Measurements from ENCODE around the gene ELMO1.

The ELMO1 gene

DNA sequence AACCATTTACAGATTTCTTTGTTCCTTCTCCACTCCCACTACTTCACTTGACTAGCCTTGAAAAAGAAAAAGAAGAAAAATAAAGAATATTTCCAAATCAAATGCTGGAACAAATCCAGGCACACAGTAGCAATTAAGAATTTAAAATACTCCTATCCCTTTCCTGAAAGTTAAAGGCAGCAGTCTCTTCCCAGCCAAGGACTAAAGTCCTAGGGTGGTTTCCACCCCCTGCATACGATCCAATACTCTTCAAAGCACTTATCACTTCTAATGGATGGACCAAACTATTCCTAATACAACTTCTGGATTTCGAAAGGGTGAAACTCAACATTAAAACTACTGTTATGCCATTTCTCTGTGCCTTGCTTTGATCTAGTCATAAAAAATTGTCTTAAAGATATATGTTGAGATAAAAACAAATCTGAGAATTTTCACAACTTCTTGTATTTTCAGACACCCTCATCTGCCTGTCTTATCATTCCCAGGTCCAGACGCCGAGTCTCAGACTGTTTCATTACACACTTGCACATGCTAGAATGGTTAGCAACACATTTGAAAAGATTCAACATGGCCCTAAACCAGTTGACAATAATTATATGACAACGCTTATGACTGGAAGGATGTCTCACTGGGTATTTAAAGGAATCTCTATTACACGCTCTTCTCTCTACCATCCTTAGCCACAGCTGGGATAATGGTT lies 13.4 kb downstream of the ELMO1 start:
- Histone ChIP-seq H3K9me3 (ENCODE audit: severe bottlenecking) (no peaks in the 10 kb centered on the region), H3K36me3 (ENCODE audit: low read depth) (no peaks in the 10 kb centered on the region), H3K4me3 (ENCODE audit: severe bottlenecking) (no peak overlapping the region), H3K27ac (ENCODE audit: poor library complexity, severe bottlenecking) (no peak overlapping the region), H3K4me1 (ENCODE audit: insufficient read depth, poor library complexity, severe bottlenecking) (no peaks in the 10 kb centered on the region), H3K27me3 (ENCODE audit: insufficient read depth, poor library complexity, severe bottlenecking) (no peaks in the 10 kb centered on the region)
- ATAC-seq (ENCODE audit: low read depth) (no peak), DNase-seq (ENCODE audit: low spot score) (no peak)
- TF ChIP-seq, protein P1, sequence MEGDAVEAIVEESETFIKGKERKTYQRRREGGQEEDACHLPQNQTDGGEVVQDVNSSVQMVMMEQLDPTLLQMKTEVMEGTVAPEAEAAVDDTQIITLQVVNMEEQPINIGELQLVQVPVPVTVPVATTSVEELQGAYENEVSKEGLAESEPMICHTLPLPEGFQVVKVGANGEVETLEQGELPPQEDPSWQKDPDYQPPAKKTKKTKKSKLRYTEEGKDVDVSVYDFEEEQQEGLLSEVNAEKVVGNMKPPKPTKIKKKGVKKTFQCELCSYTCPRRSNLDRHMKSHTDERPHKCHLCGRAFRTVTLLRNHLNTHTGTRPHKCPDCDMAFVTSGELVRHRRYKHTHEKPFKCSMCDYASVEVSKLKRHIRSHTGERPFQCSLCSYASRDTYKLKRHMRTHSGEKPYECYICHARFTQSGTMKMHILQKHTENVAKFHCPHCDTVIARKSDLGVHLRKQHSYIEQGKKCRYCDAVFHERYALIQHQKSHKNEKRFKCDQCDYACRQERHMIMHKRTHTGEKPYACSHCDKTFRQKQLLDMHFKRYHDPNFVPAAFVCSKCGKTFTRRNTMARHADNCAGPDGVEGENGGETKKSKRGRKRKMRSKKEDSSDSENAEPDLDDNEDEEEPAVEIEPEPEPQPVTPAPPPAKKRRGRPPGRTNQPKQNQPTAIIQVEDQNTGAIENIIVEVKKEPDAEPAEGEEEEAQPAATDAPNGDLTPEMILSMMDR (IDR thresholded peaks at IDR 0.05; ENCODE audit: poor library complexity, severe bottlenecking): no peak

DNA sequence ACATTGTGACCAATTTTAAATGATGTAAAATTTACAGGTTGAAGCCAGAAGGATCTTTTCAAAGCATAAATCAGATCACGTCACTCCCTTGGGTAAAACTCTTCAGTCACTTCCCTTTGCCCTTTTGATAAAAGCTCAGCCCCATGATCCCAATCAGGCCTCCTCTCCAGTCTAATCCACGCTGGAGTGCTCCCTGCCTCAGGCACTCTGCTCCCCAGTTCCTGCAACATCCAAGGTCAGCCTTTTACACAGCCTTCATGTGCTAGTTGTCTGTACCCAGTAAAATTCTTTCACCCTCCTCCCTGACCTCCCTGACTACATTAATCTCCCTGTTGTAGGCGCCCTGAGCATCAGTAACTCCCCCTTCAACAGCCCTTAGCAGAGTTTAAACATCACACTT lies 14.1 kb downstream of the ELMO1 start:
- H3K27me3 ChIP-seq (ENCODE audit: insufficient read depth, poor library complexity, severe bottlenecking): no peaks in the 10 kb centered on the region
- H3K9me3 ChIP-seq (ENCODE audit: severe bottlenecking): no peaks in the 10 kb centered on the region
- TF ChIP-seq, protein P1 (IDR thresholded peaks at IDR 0.05; ENCODE audit: poor library complexity, severe bottlenecking): no peak
- H3K4me3 ChIP-seq (ENCODE audit: severe bottlenecking): no peak overlapping the region
- H3K4me1 ChIP-seq (ENCODE audit: insufficient read depth, poor library complexity, severe bottlenecking): no peaks in the 10 kb centered on the region
- no peak overlapping the region for H3K27ac ChIP-seq (ENCODE audit: poor library complexity, severe bottlenecking)
- ATAC-seq (ENCODE audit: low read depth) (no peak), DNase-seq (ENCODE audit: low spot score) (no peak)
- no peaks in the 10 kb centered on the region for H3K36me3 ChIP-seq (ENCODE audit: low read depth)

DNA sequence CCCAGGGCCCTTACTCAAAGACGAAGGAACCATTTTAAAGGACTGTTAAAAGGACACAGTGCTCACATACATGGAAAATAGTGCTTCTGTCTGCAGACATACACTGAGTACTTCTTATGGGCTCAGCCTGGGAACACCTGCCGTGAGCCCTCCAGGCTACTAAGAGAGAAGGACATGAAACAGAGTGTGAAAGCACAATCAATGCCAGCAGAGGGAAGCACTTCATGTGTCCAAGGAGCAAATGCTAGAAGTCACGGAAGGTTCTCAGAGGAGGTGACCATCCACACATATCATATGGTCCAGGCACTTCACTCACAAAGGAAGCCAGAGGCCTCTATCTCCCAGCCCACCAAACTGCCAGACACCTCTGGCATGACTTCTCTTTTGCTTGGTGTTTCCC lies 15.5 kb downstream of the ELMO1 start:
- TF ChIP-seq, protein P1 (IDR thresholded peaks at IDR 0.05; ENCODE audit: poor library complexity, severe bottlenecking): no peak
- no peak for ATAC-seq (ENCODE audit: low read depth)
- Histone ChIP-seq H3K36me3 (ENCODE audit: low read depth) (no peaks in the 10 kb centered on the region), H3K4me3 (ENCODE audit: severe bottlenecking) (no peak overlapping the region), H3K27ac (ENCODE audit: poor library complexity, severe bottlenecking) (no peak overlapping the region), H3K9me3 (ENCODE audit: severe bottlenecking) (no peaks in the 10 kb centered on the region), H3K27me3 (ENCODE audit: insufficient read depth, poor library complexity, severe bottlenecking) (no peaks in the 10 kb centered on the region), H3K4me1 (ENCODE audit: insufficient read depth, poor library complexity, severe bottlenecking) (no peaks in the 10 kb centered on the region)
- no peak for DNase-seq (ENCODE audit: low spot score)

DNA sequence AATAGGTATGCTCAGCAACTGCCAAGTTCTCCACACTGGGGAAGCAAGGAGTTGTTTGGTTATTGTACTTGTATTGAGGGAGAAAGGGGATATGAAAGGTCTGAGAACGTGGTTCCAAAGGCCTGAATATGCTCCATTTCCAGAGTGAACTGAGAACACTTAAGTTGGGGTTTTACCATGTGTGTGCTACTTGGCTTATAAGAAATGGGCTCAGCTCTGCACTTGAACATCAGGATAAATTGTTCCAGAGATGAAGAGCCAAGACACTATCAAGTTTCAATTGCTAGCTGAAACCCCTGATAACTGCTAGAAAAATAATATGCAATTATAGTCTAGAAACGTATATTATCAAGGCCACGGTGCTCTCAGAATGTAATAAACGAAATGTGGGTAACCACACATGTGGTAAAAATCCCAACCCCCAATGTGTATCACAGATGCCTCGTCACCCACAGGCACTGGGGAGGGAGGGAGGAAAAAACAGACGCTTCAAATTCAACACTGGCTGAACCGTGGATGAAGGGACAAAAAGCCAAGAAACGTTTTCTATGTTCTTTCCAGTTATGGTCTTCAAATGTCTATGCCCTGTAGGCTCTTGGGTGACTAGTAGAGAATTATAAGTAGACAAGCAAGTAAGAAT lies 16.3 kb downstream of the ELMO1 start:
- ATAC-seq (ENCODE audit: low read depth) (no peak), DNase-seq (ENCODE audit: low spot score) (no peak)

More for the DNA sequence above, 16.3 kb downstream of the ELMO1 start:
- no peaks in the 10 kb centered on the region for H3K36me3 ChIP-seq (ENCODE audit: low read depth)
- no peaks in the 10 kb centered on the region for H3K9me3 ChIP-seq (ENCODE audit: severe bottlenecking)
- no peak overlapping the region for H3K4me3 ChIP-seq (ENCODE audit: severe bottlenecking)
- no peak overlapping the region for H3K27ac ChIP-seq (ENCODE audit: poor library complexity, severe bottlenecking)
- TF ChIP-seq, protein P1 (IDR thresholded peaks at IDR 0.05; ENCODE audit: poor library complexity, severe bottlenecking): no peak
- H3K27me3 ChIP-seq (ENCODE audit: insufficient read depth, poor library complexity, severe bottlenecking): no peaks in the 10 kb centered on the region
- H3K4me1 ChIP-seq (ENCODE audit: insufficient read depth, poor library complexity, severe bottlenecking): no peaks in the 10 kb centered on the region

Data from RWPE2 (cell line).